Measurements from ENCODE around the gene RCC1.

RCC1 gene

GRCh38 chr1:28573564-28573963 lies 67.7 kb downstream of the RCC1 start:
- DNase-seq (ENCODE audit: extremely low spot score) = no peak
- ChIA-PET POLR2A (interaction anchor here (2.9 kb wide), 1 partner anchor 8 kb away, joined by 14 read pairs; no protein-coding TSS in a partner anchor), CTCF (no interaction called here)
- no peak for TF ChIP-seq HDGF (IDR thresholded peaks at IDR 0.05; ENCODE audit: borderline replicate concordance)
- no peak for TF ChIP-seq FOXA1 (IDR thresholded peaks at IDR 0.05)
- TF ChIP-seq ZNF384 (IDR thresholded peaks at IDR 0.05) = no peak
- no peak for TF ChIP-seq PKNOX1 (IDR thresholded peaks at IDR 0.05)
- no peak for TF ChIP-seq L3MBTL2 (conservative IDR thresholded peaks at IDR 0.05)
- no peak for TF ChIP-seq ELF4 (IDR thresholded peaks at IDR 0.05)
- no peak for TF ChIP-seq SP1 (IDR thresholded peaks at IDR 0.05)
- TF ChIP-seq BHLHE40 (IDR thresholded peaks at IDR 0.05; ENCODE audit: borderline replicate concordance) = no peak
- TF ChIP-seq NFRKB (IDR thresholded peaks at IDR 0.05) = no peak
- no peak for TF ChIP-seq TARDBP (IDR thresholded peaks at IDR 0.05)
- no peak for TF ChIP-seq ARNT (IDR thresholded peaks at IDR 0.05)
- TF ChIP-seq CTBP1 (IDR thresholded peaks at IDR 0.05; ENCODE audit: borderline replicate concordance) = no peak

- ChIA-PET POLR2A (interaction anchor here (1.0 to 1.3 kb wide), 3 partner anchors 24 to 71 kb away, joined by 3 to 4 read pairs (median 3); partner anchors contain the start of genes RCC1 and TRNAU1AP), CTCF (no interaction called here)
- no peak for TF ChIP-seq PKNOX1 (IDR thresholded peaks at IDR 0.05)
- no peak for TF ChIP-seq SUZ12 (IDR thresholded peaks at IDR 0.05)
- no peak for TF ChIP-seq BHLHE40 (IDR thresholded peaks at IDR 0.05; ENCODE audit: borderline replicate concordance)
- no peak for TF ChIP-seq HDGF (IDR thresholded peaks at IDR 0.05; ENCODE audit: borderline replicate concordance)
- TF ChIP-seq SP1 (IDR thresholded peaks at IDR 0.05) = no peak
- TF ChIP-seq TARDBP (IDR thresholded peaks at IDR 0.05) = no peak
- TF ChIP-seq L3MBTL2 (conservative IDR thresholded peaks at IDR 0.05) = no peak
- TF ChIP-seq LEF1 (IDR thresholded peaks at IDR 0.05; ENCODE audit: borderline replicate concordance) = no peak
- no peak for TF ChIP-seq FOXA1 (IDR thresholded peaks at IDR 0.05)
- TF ChIP-seq ELF4 (IDR thresholded peaks at IDR 0.05) = no peak
- TF ChIP-seq FOXK2 (IDR thresholded peaks at IDR 0.05) = no peak
- no peak for TF ChIP-seq FOXM1 (IDR thresholded peaks at IDR 0.05; ENCODE audit: borderline replicate concordance)
- TF ChIP-seq NFRKB (IDR thresholded peaks at IDR 0.05) = no peak; the same call in 1 of the 2 replicates
- no peak for TF ChIP-seq ARNT (IDR thresholded peaks at IDR 0.05)
- no peak for TF ChIP-seq ZNF384 (IDR thresholded peaks at IDR 0.05)
- TF ChIP-seq CTBP1 (IDR thresholded peaks at IDR 0.05; ENCODE audit: borderline replicate concordance) = no peak
Observed at GRCh38 chr1:28577052-28577678, 71.3 kb downstream of the RCC1 start.

GRCh38 chr1:28577738-28578536 lies 72.1 kb downstream of the RCC1 start:
- TF ChIP-seq CTBP1 (IDR thresholded peaks at IDR 0.05; ENCODE audit: borderline replicate concordance) (no peak), ELF4 (IDR thresholded peaks at IDR 0.05) (peak; percentile 9; the same call in 1 of the 2 replicates)
- CTCF ChIA-PET = no interaction called here
- DNase-seq (ENCODE audit: extremely low spot score) = no peak
- POLR2A ChIA-PET = interaction anchor here (1.3 to 1.4 kb wide), 3 partner anchors 17 to 71 kb away, joined by 3 to 5 read pairs (median 4); partner anchors contain the start of gene TRNAU1AP

More at GRCh38 chr1:28577052-28577678, 71.3 kb downstream of the RCC1 start:
- no peak for DNase-seq (ENCODE audit: extremely low spot score)

- TF ChIP-seq CTBP1 (IDR thresholded peaks at IDR 0.05; ENCODE audit: borderline replicate concordance) (no peak), PKNOX1 (IDR thresholded peaks at IDR 0.05) (no peak), ELF4 (IDR thresholded peaks at IDR 0.05) (no peak), TARDBP (IDR thresholded peaks at IDR 0.05) (no peak), FOXM1 (IDR thresholded peaks at IDR 0.05; ENCODE audit: borderline replicate concordance) (no peak), SP1 (IDR thresholded peaks at IDR 0.05) (no peak), ARNT (IDR thresholded peaks at IDR 0.05) (no peak), NFRKB (IDR thresholded peaks at IDR 0.05) (no peak), BHLHE40 (IDR thresholded peaks at IDR 0.05; ENCODE audit: borderline replicate concordance) (no peak), SUZ12 (IDR thresholded peaks at IDR 0.05) (no peak)
- CTCF ChIA-PET = no interaction called here
- POLR2A ChIA-PET = interaction anchor here (1.3 to 4.1 kb wide), 3 partner anchors 8 to 25 kb away, joined by 3 to 92 read pairs (median 5); partner anchors contain the start of gene TRNAU1AP
- no peak for DNase-seq (ENCODE audit: extremely low spot score)
Observed at GRCh38 chr1:28578696-28579218, 72.9 kb downstream of the RCC1 start.

- ChIA-PET POLR2A (interaction anchor here (1.3 to 4.1 kb wide), 4 partner anchors 9 to 58 kb away, joined by 3 to 92 read pairs (median 12); partner anchors contain the start of gene TRNAU1AP), CTCF (no interaction called here)
- TF ChIP-seq CTBP1 (IDR thresholded peaks at IDR 0.05; ENCODE audit: borderline replicate concordance) (no peak), ZNF384 (IDR thresholded peaks at IDR 0.05) (peak; percentile 9; the same call in 1 of the 2 replicates), SP1 (IDR thresholded peaks at IDR 0.05) (no peak)
Observed at GRCh38 chr1:28579401-28579800, 73.6 kb downstream of the RCC1 start.

More at GRCh38 chr1:28579401-28579800, 73.6 kb downstream of the RCC1 start:
- no peak for DNase-seq (ENCODE audit: extremely low spot score)

Measured in HEK293T (cell line).